Pancreas (tissue), 10 donors: ENCODE data around the gene NDUFA6. TPM values are rescaled to one million over a fixed set of nuclear protein-coding genes. Genes with fewer than 3 reads are reported as not detected.
A peak's percentile ranks its signal among the peaks of the same experiment; 100 is the strongest.

Experiments
- ATAC-seq, 4 donors: fragments of 200-7000 bp; cut with Tn5 transposase; one replicate each; pipeline versions ENCODE4 v1.8.0 to v1.9.1; 2020; ENCODE audit warnings: mild to moderate bottlenecking in 4 of 4, moderate library complexity in 4 of 4
- DNase-seq, 6 donors: peaks; one replicate each; pipeline ENCODE4 v3.0.0-alpha.2; 2020
- FAIRE-seq: peaks from 2 replicates; lab custom pipeline; 2012; peaks lifted over from hg19 to GRCh38; lab: Jason Lieb, UNC
- H3K27ac ChIP-seq, 4 donors: fragments of 200-600 bp; sonication (generic); 1 replicate in 3 of 4; 2 replicates in 1 of 4; pipeline versions ENCODE4 v1.5.0 to v1.8.0; 2020
- H3K27me3 ChIP-seq, 4 donors: fragments of 200-600 bp; one replicate each; pipeline ENCODE4 v1.8.0; 2021
- H3K36me3 ChIP-seq, 3 donors: fragments of 200-600 bp; sonication (generic) in 1 of 3; one replicate each; pipeline versions ENCODE4 v1.5.0 to v1.8.0; 2020 to 2021
- H3K4me1 ChIP-seq, 3 donors: fragments of 200-600 bp; one replicate each; pipeline ENCODE4 v1.8.0; 2021
- H3K4me3 ChIP-seq, 4 donors: fragments of 200-600 bp; sonication (generic) in 2 of 4; one replicate each; pipeline versions ENCODE4 v1.5.0 to v1.8.0; 2020 to 2021
- H3K9me3 ChIP-seq, 4 donors: fragments of 200-600 bp; one replicate each; pipeline ENCODE4 v1.8.0; 2021
- CTCF ChIP-seq, 4 donors: fragments of 200-600 bp; sonication (generic) in 3 of 4; IDR thresholded peaks; one replicate each; pipeline versions ENCODE4 v1.5.0 to v1.8.0; 2021; ENCODE audit warnings: antibody characterized with exemption in 4 of 4
- WGBS, 2 donors: extraction: QIAGEN DNeasy Blood & Tissue Kit; methylation state at CpG; one replicate each; pipeline ENCODE4 v1.1.7; 2013; 5-methylcytosine and 5-hydroxymethylcytosine counted together
- intact Hi-C, 3 donors: fragments of 100-400 bp; cut with DNase I; formaldehyde crosslinking; loops; one replicate each; pipeline versions ENCODE4 v1.11.1 to v1.14.2; 2022
- polyA plus RNA-seq, 2 donors: library from polyadenylated mRNA; stranded (reverse); fragments of 200-250 nt; gene quantifications; one replicate each; pipeline ENCODE4 v1.2.3, GENCODE V29; 2013
- total RNA-seq, 6 donors: library from RNA; stranded (reverse); fragmentation: NEBNext Ultra II Directional in 4 of 6; extraction: Animal tissue kit (Norgen Biotek cat#: 25700) in 4 of 6; gene quantifications; one replicate each; pipeline versions ENCODE4 v1.2.1 to v1.2.4, GENCODE V29; 2021 to 2023
- donor health status: healthy with polysubstance abuse.
- donor health status: DM: no; HTN: no; CAD: no; lungs with moderate emphysema.
- donor health status: DM: no; HTN: no; CAD: no.
- donor health status: control.
- donor health status: control.
- donor health status: Bipolar disorder and iron deficiency.
- donor health status: DM: yes; HTN: yes; CAD: no.
- donor health status: DM: no; HTN: no; CAD: no.
- donor health status: DM: no; HTN: no; CAD: no.
- donor health status: DM: yes; HTN: yes; CAD: no.

The NDUFA6 gene
- total and polyA plus RNA-seq, 8 donors = 16.8 to 44.5 (median 24.4) TPM

DNA sequence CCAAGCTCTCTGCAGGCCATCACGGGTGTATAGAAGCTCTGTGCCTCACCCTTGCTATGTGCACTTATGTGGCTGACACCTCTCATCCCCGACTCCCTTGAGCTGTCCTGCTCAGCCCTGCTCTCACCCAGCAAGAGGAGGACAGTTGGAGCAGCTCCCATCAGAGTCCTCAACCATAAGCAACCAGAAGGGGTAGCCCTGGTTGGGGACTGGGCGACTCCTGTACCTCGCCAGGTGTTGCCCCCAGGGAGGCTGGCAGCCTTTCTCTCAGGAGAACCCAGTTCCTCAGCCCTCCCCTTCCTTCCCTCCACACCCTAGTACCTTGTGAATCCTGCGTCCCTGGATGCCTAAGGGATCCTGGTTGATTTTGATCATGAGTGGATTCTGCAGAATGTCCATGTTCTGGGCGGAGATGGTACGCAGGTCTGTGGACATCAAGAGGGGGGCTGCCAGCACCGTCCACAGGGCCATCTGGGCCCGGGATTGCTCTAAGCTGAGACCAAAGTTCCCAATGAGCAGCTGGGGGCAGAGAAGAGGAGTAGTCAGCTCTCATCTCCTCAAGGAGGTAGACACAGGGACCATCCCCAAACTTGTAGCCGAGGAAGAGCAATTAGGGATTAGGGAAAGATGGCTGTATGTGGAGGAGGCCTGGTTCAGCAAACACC, 27.9 kb downstream of the NDUFA6 start:
- Histone ChIP-seq H3K27me3 (no peaks in the 10 kb centered on the region), H3K9me3 (no peaks in the 10 kb centered on the region), H3K27ac (no peak overlapping the region), H3K4me1 (no peaks in the 10 kb centered on the region), H3K36me3 (peaks cover 0 to 7% (median 0%) of the 10 kb centered on the region in 3 donors), H3K4me3 (no peak overlapping the region)
- WGBS, 2 donors = 94 to 95% methylated on average over 10 of the region's 10 CpGs
- intact Hi-C loops = no loop called here
- peak in 1 of 6 donors; percentile 34 for DNase-seq
- ATAC-seq = no peak
- FAIRE-seq = no peak
- TF ChIP-seq CTCF (IDR thresholded peaks at IDR 0.05) = no peak

DNA sequence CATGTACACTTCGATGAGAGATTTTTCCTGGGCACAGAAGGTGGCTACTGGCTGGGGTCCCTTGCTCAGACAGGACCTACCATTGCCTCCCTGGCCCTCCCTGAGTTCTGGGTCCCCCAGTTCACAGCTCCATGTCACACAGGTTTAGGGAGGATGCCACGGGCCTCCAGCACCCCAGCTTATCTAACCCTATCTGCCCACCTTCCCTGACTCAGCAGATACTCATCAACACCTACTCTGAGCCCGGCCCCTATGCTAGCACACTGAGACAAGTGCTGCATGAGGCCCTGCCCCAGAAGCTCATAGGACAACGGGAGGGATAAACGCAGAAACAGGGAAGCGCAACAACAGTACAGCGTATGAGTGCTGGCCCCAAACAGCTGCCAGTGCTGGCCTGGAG, 29.5 kb downstream of the NDUFA6 start:
- WGBS, 2 donors = 93% methylated on average over 7 of the region's 7 CpGs
- Histone ChIP-seq H3K9me3 (no peaks in the 10 kb centered on the region), H3K4me1 (no peaks in the 10 kb centered on the region), H3K36me3 (peaks cover 0 to 7% (median 0%) of the 10 kb centered on the region in 3 donors), H3K27me3 (no peaks in the 10 kb centered on the region), H3K27ac (no peak overlapping the region), H3K4me3 (no peak overlapping the region)
- intact Hi-C loops = no loop called here
- no peak for TF ChIP-seq CTCF (IDR thresholded peaks at IDR 0.05)
- DNase-seq = peak in 1 of 6 donors; percentile 21
- no peak for FAIRE-seq
- ATAC-seq = no peak

- H3K36me3 ChIP-seq = peaks cover 0 to 7% (median 0%) of the 10 kb centered on the region in 3 donors
- FAIRE-seq (no peak), DNase-seq (peak in 2 of 6 donors; percentile 18 to 21), ATAC-seq (no peak)
- WGBS, 2 donors = 93 to 100% methylated on average over 5 of the region's 5 CpGs
- H3K4me3 ChIP-seq = no peak overlapping the region
- no peaks in the 10 kb centered on the region for H3K27me3 ChIP-seq
- intact Hi-C loops = no loop called here
- no peak for TF ChIP-seq CTCF (IDR thresholded peaks at IDR 0.05)
- no peaks in the 10 kb centered on the region for H3K4me1 ChIP-seq
- H3K9me3 ChIP-seq = no peaks in the 10 kb centered on the region
- no peak overlapping the region for H3K27ac ChIP-seq
Observed at GRCh38 chr22:42060489-42060888, 30.1 kb downstream of the NDUFA6 start.

DNA sequence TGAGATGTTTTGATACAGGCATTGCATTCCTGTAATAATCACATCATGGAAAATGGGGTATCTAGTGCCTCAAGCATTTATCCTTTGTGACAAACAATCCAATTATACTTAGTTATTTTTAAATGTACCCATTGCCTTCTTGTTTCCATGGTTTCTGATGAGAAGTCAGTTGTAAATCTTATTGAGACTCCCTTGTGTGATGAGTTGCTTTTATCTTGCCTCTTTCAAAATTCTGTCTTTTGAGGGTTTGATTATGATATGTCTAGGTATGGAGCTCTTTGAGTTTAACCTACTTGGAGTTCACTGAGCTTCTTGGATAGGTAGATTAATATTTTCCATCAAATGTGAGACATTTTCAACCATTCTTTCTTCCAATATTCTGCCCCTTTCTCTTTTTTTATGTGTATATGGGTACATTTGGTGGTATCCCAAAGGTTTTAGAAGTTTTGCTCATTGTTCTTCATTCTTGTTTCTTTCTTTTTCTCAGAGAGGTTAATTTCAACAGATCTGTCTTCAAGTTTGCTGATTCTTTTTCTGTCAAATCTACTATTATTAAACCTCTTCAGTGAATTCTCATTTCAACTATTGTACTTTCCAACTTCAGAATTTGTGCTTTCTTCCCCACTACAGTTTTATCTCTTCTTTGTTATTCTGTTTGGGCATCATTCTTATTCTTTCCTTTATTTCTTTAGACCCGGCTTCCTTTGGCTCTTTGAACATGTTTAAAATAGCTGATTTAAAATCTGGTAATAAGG, 33.6 kb downstream of the NDUFA6 start:
- no peaks in the 10 kb centered on the region for H3K27me3 ChIP-seq
- H3K4me3 ChIP-seq = no peak overlapping the region
- WGBS, 2 donors = 90 to 96% methylated on average over 1 of the region's 1 CpG
- FAIRE-seq = no peak
- intact Hi-C loops = no loop called here
- no peak overlapping the region for H3K27ac ChIP-seq
- no peaks in the 10 kb centered on the region for H3K9me3 ChIP-seq
- ATAC-seq = no peak
- TF ChIP-seq CTCF (IDR thresholded peaks at IDR 0.05) = no peak
- H3K4me1 ChIP-seq = no peaks in the 10 kb centered on the region
- H3K36me3 ChIP-seq = peaks cover 0 to 1% (median 0%) of the 10 kb centered on the region in 3 donors
- no peak for DNase-seq

- ATAC-seq (no peak), FAIRE-seq (no peak), DNase-seq (no peak)
- no peak overlapping the region for H3K4me3 ChIP-seq
- no peaks in the 10 kb centered on the region for H3K9me3 ChIP-seq
- no peaks in the 10 kb centered on the region for H3K27me3 ChIP-seq
- TF ChIP-seq CTCF (IDR thresholded peaks at IDR 0.05) = no peak
- H3K36me3 ChIP-seq = no peaks in the 10 kb centered on the region
- H3K27ac ChIP-seq = no peak overlapping the region
- WGBS, 2 donors = 81% methylated on average over 3 of the region's 3 CpGs
- intact Hi-C loops = no loop called here
- no peaks in the 10 kb centered on the region for H3K4me1 ChIP-seq
Observed at GRCh38 chr22:42052765-42053164, 37.8 kb downstream of the NDUFA6 start.
